Measurements from ENCODE around the gene IGSF5.

The IGSF5 gene

GRCh38 chr21:39822042-39822441, 77.1 kb downstream of the IGSF5 start:
- no peak for DNase-seq (ENCODE audit: low read depth in 2 of 2)

- DNase-seq (ENCODE audit: low read depth in 2 of 2): no peak
Observed at GRCh38 chr21:39825250-39825649, 80.3 kb downstream of the IGSF5 start.

- no peak for DNase-seq (ENCODE audit: low read depth in 2 of 2)
Observed at GRCh38 chr21:39834543-39834942, 89.6 kb downstream of the IGSF5 start.

GRCh38 chr21:39837861-39838359, 92.9 kb downstream of the IGSF5 start:
- no peak for DNase-seq (ENCODE audit: low read depth in 2 of 2)

- DNase-seq (ENCODE audit: low read depth in 2 of 2): no peak
Observed at GRCh38 chr21:39840373-39841097, 95.6 kb downstream of the IGSF5 start.

GRCh38 chr21:39842741-39843459, 97.9 kb downstream of the IGSF5 start:
- DNase-seq (ENCODE audit: low read depth in 2 of 2): no peak

- DNase-seq (ENCODE audit: low read depth in 2 of 2): no peak
Observed at GRCh38 chr21:39843483-39843882, 98.5 kb downstream of the IGSF5 start.

GRCh38 chr21:39843916-39844315, 98.9 kb downstream of the IGSF5 start:
- DNase-seq (ENCODE audit: low read depth in 2 of 2): no peak

- no peak for DNase-seq (ENCODE audit: low read depth in 2 of 2)
Observed at GRCh38 chr21:39845571-39846130, 100.7 kb downstream of the IGSF5 start.

- DNase-seq (ENCODE audit: low read depth in 2 of 2): no peak
Observed at GRCh38 chr21:39847877-39848276, 102.9 kb downstream of the IGSF5 start.

GRCh38 chr21:39849014-39849655, 104.2 kb downstream of the IGSF5 start:
- DNase-seq (ENCODE audit: low read depth in 2 of 2): no peak

- no peak for DNase-seq (ENCODE audit: low read depth in 2 of 2)
Observed at GRCh38 chr21:39850333-39850732, 105.3 kb downstream of the IGSF5 start.

- DNase-seq (ENCODE audit: low read depth in 2 of 2): no peak
Observed at GRCh38 chr21:39851002-39851618, 106.1 kb downstream of the IGSF5 start.

All from stimulated activated CD8-positive, alpha-beta memory T cell treated with anti-CD3 and anti-CD28 coated beads, Interleukin-15, amount 100 ng/mL, for 4 hours (primary cell).